GM12878 (cell line): ENCODE data around the gene MIEF1. TPM values are rescaled to one million over a fixed set of nuclear protein-coding genes. Genes with fewer than 3 reads are reported as not detected.

Experiments
- CHD1 ChIP-seq: IDR thresholded peaks from 2 replicates; pipeline ENCODE4 v1.6.1; 2012; ENCODE audit warnings: low read depth, low read length, improper control_type of control experiment
- CHD2 ChIP-seq: IDR thresholded peaks from 2 replicates; pipeline ENCODE4 v1.6.1; 2011; ENCODE audit warnings: low read depth, low read length, improper control_type of control experiment, borderline replicate concordance
- CHD4 ChIP-seq: fragments of 200-600 bp; sonication (generic); IDR thresholded peaks from 2 replicates; pipeline ENCODE4 v1.6.1; 2016; ENCODE audit warnings: mild to moderate bottlenecking
- ESRRA ChIP-seq: IDR thresholded peaks from 2 replicates; pipeline ENCODE4 v1.6.1; 2012; ENCODE audit warnings: mild to moderate bottlenecking, low read length, improper control_type of control experiment
- NBN ChIP-seq: fragments of 450-650 bp; IDR thresholded peaks from 2 replicates; pipeline ENCODE4 v1.6.1; 2016
- NRF1 ChIP-seq: conservative IDR thresholded peaks from 2 replicates; pipeline ENCODE4 v1.6.1; 2011; ENCODE audit warnings: mild to moderate bottlenecking, low read depth, low read length, improper control_type of control experiment
- PAX5 ChIP-seq: IDR thresholded peaks from 2 replicates; pipeline ENCODE4 v1.6.1; 2011; ENCODE audit warnings: low read depth, low read length, borderline replicate concordance
- SP1 ChIP-seq: IDR thresholded peaks from one replicate; pipeline ENCODE4 v1.6.1; 2011; ENCODE audit warnings: low read depth, low read length
- TBL1XR1 ChIP-seq: IDR thresholded peaks from 2 replicates; pipeline ENCODE4 v1.6.1; 2012; ENCODE audit warnings: low read depth, low read length, improper control_type of control experiment
- polyA plus RNA-seq, 11 experiments: library from polyadenylated mRNA; depleted of rRNA in 4 of 11; unstranded in 6 of 11; stranded (reverse) in 5 of 11; fragments of >200 nt; fragmentation: Nextera tagmentation in 4 of 11; fragmentation: Illumina TruSeq in 1 of 11; extraction: Ambion mirVana in 4 of 11; extraction: Trizol in 1 of 11; gene quantifications; 1 replicate in 1 of 11; 2 replicates in 10 of 11; pipeline versions ENCODE4 v1.2.1 to v1.2.3, GENCODE V29; 2011 to 2016; ENCODE audit warnings: inconsistent platforms in 2 of 11, missing spikeins in 2 of 11, low read depth in 1 of 11
- total RNA-seq, 4 experiments: library from RNA; depleted of rRNA in 3 of 4; stranded (reverse); fragments of >200 nt in 3 of 4; fragmentation: Illumina TruSeq in 1 of 4; extraction: Trizol in 1 of 4; gene quantifications; 2 replicates each; pipeline versions ENCODE4 v1.2.1 to v1.2.3, GENCODE V29; 2013 to 2021
- TF ChIP-seq, protein P1 (sequence below): IDR thresholded peaks from 2 replicates; pipeline ENCODE4 v1.6.1; 2011; ENCODE audit warnings: low read depth, mild to moderate bottlenecking, low read length, moderate library complexity, borderline replicate concordance; ENCODE audit errors: extremely low read depth

Gene MIEF1
- total and polyA plus RNA-seq, 10 of the 15 experiments (the other 5 are each of a cell fraction or from before 2014, with no cell fraction given): 12.4 to 52.3 (median 29.3) TPM

DNA sequence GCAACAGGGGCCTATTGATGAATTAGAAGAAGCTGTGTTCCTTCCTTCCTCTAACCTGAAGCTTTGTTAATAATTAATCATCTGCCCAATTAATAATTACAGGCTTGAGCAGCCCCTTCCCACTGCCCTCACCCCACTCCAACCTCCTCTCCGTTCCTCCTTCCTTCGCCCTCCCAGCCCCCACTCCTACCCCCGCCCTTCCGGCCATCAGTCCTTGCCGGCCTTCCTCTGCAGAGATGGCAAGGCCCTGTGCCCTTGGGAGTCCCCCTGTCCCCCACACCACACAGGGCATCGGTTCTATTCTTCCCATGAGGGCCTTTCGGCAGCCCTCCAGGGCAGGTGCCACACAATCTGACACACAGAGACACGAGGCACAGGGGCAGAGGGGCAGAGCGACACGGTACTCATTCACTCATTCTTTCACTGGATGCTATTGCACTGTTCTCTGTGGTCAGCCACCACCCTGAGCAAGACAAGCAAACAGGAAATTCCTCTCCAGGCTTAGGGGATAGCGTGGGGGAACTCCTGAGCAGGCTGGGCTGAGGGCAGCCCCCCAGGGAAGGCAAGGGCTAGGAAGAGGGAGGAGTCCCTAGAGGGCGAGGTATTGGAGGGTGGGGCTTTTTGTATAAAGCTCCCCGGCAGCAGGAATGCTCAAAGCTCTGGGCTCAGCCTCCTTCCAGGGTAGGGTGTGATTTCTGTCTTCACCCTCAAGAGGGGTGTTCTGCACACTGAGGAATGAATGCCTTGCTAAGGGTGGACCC lies 30.5 kb upstream of the MIEF1 start (continued):
- no peak for TF ChIP-seq ESRRA
- TF ChIP-seq PAX5: peak; percentile 32; the same call in 1 of the 2 replicates
- TF ChIP-seq, protein P1, sequence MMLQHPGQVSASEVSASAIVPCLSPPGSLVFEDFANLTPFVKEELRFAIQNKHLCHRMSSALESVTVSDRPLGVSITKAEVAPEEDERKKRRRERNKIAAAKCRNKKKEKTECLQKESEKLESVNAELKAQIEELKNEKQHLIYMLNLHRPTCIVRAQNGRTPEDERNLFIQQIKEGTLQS: no peak
- TF ChIP-seq CHD4: no peak
- peak; percentile 50 for TF ChIP-seq TBL1XR1
- TF ChIP-seq SP1: no peak
- no peak for TF ChIP-seq NRF1
- TF ChIP-seq CHD1: no peak
- peak; percentile 75 for TF ChIP-seq NBN
- 0 out of 2 replicates have a peak, but pooled peaks have one; percentile 34 for TF ChIP-seq CHD2
